NCI-H748 (cell line): ENCODE measurements around the gene ITPR1.

Source experiments
- DNase-seq: peaks from one replicate; lab custom pipeline; 2025; ENCODE audit not compliant: unreplicated experiment; lab: John Stamatoyannopoulos, UW

ITPR1 gene

DNA sequence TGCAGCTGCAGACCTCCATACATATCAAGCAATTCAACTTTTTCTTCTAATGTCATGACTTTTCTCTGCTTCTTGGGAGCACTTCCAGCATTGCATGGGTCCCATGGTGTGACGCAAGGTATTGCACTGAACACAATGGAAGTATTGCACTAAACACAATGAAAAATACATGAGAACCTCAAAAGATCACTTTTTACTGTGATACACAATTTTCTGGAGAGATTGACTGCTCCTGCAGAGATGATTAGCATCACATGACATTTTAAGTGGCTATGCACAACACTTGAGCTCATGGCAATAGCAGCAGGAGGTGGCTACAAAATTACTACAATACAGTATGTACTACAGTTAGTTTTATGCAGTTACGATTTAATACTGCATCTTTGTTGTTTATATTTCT is 372.6 kb downstream of the ITPR1 start:
- DNase-seq, result peak; percentile 87

DNA sequence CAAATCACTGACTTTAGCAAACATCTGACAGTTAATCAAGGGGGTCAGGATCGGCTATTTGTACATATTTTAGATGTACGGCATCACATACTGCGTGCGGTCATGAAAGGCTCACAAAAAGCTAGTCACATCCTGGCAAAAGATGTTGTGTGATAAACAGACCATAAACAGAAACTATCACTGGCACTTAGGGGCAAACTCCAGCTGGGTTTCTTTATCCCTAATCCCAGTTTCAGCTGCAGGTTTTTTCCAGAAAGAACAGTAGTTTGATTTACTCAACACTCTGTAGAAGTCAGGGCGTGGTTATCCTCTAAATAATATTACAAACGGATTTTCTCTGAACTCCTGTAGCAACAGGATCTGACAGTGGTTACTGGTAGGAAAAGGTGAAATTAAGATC is 373.7 kb downstream of the ITPR1 start:
- peak; percentile 89 for DNase-seq

DNA sequence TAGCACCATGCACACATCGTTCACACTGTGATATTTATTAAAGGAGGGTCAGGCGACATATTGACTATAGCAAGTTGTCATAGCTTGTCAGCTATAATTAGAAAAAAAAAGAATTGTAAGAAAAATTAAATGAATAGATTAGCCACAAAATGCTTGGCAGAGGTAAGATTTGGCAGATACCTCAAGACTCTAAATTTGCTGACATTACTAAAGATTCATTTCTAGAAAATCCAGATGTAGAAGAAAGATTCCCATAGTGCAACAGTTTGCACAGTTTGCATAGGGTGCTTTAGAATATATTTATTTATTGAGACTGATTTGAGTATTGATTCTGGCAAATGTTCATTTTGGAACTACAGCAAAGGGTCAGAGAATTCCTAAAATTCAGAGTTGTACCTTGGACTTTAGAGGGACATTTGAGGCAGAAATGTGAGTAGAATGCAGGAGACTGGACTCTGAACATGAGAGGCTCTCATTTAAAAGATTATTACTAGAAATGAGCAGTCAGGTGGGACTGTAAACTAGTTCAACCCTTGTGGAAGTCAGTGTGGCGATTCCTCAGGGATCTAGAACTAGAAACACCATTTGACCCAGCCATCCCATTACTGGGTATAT is 384.1 kb downstream of the ITPR1 start:
- no peak for DNase-seq

DNA sequence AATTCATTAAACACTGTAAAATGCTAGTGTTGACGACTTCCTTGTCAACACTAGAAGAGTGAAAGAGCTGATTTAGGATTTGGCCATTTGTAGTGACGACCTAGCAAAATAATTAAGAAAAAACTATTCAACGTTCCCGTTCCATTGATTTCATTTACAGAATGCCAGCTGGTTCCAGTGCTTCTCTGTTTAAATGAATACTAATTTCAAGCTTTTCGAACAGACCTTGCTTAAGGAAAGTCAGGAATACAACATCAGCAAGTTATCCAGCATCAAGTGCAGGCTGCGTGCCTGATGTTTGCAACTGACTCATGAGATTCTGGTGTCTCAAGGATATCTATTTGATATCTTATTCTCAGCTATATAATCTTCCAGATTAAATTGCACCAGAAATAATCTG is 387.7 kb downstream of the ITPR1 start:
- no peak for DNase-seq

DNA sequence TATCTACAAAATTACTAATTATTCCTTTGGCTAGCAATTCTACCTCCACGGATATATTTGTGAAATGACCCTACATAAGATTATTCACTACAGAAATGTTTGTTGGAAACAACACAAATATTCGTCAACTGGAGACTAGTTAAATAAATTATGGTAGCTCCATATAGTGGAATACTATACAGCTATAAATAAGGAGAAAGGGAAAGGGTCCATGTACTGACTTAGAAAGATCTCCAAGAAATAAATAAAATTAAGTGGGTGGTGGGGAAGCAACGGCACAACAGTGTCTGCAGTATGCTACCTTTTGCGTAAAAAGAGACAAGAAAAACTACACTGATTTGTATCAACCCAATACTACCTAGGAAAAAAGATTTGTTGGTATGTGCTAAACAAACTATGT is 389.4 kb downstream of the ITPR1 start:
- DNase-seq, result no peak

DNA sequence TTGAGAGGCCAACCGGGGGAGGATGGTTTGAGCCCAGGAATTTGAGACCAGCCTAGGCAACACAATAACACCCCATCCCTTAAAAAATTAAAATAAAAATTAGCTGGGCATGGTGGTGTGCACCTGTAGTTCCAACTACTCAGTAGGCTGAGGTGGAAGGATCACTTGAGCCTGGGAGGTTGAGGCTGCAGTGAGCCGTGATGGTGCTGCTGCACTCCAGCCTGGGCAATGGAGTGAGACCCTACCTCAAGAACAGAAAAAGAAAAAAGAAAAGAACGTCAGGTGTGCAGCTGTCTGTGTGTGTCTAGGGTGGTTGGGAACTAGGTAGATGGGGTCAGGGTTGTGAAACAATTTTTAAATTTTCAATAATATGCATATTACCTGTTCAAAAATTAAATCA is 389.9 kb downstream of the ITPR1 start:
- no peak for DNase-seq

DNA sequence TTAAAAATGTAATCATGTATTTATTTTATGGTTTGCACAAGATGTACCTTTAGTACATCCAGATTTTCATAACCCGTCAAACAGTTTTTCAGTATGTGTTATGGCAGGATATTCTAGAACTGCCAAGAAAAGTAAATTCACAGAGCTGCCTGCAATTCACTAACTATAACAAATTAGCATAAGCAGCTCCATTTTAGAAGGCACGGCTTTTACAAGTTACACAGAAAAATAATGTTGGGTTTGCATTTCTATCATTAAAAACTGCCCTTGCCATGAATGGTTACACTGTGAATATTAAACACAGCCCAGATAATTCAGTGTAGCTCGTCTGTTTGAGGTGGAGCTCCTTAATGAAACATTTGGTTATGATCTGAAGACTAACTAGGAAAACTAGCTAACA is 391.7 kb downstream of the ITPR1 start:
- no peak for DNase-seq

DNA sequence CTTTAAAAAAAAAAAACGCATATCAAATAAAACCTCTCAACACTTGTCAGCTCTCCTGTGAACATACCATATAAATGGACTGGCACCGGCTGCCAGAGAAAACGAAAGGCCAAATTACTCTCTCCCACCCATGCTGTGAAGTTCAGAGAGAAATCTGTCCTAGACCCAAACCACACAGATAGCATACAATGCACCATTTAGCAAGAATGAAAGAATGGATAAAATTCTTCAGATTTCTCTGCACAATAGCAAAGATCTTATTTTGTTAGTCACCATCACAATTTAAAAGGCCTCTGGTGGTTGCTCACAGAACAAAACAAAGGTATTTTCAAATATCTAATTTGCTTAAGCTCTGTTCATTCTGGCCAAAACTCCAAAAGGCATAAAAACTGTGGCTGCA is 392.2 kb downstream of the ITPR1 start:
- DNase-seq, result no peak

DNA sequence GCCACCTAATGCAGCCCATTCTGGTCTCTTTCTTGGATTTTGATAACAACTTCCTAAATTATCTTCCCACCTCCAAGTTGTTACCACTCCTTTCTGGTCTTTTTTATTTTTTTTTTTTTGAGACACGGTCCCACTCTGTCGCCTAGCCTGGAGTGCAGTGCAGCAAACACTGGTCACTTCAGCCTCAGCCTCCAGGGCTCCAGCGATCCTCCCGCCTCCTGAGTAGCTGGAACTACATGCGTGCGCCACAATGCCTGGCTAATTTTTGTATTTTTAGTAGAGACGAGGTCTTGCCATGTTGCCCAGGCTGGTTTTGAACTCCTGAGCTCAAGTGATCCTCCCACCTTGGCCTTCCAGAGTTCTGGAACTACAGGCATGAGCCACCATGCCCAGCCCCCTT is 393.3 kb downstream of the ITPR1 start:
- DNase-seq, result no peak

DNA sequence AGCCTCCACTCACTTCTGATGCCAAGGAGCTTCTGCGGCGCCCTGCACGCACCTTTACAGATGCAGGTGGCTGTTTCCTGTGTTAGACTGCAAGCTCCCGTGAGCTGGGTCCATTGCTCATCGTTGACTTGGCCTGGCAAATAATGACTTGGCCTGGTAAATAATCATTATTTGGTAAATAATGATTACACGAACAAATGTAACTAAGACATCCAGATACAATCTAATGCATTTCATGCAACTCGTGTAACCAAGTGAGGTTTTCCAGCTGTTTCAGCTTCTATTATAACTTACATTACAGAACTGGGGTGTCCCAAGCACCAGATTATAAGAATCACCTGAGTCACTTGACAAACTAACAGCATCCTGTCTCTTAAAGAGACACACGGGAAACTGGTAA is 394.0 kb downstream of the ITPR1 start:
- DNase-seq, result no peak

DNA sequence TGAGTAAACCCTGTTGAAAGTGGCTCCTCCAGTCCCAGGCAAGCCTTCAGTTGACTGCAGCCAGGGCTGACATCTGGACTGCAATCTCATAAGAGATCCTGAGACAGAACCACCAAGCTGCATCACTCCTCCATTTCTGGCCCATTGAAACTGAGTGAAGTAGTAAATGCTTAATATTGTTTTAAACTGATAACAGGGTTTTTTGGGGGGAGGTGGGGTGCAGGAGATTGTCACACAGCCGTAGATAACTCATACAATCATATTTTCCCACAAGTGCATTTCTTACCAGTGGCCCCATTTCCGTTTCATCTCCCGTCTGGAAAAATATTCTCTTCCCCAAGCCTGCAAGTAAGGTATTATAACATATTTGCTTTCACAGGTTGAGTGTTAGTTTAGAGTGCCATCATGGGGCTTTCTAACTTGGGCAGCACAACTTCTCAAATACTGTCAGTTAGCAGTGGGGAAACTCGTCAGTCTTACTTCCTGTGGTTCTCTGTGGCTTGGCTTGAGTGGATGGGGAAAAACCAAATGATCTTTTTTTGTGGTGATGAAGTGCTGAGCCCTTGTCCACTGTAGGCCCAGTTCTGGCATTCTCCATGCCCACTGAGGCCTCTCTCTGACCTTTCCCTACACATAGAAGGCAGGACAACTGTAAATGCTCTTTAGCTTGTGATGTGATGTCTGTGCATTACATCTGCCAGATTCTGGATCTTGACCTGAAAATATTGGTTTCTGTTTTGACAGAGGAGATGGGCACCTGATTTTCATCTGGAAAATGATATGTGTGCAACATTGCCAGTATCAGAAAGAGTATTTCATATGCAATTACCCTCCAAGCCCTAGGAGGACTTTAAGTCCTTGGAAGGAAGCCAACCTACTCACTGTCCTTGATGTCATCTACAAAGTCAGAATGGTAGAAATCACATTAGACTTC is 396.0 kb downstream of the ITPR1 start:
- no peak for DNase-seq

DNA sequence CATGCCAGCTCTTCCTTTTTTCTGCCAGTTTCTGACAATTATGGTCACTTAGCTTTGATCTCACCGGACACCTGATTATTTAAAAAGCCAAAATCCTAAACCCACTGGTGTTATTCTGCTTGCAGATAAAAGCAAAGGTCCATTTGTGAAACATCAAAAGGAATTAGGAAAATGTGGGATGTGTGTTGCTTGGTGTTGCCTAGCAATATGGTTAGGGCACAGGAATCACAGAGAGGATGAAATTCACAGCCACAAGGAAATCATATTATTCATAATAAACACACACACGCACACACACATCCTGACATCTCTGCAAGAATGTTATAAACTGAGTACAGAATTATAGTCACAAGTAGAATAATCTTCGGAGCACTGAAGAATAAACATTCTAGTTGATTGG is 396.7 kb downstream of the ITPR1 start:
- DNase-seq, result no peak

DNA sequence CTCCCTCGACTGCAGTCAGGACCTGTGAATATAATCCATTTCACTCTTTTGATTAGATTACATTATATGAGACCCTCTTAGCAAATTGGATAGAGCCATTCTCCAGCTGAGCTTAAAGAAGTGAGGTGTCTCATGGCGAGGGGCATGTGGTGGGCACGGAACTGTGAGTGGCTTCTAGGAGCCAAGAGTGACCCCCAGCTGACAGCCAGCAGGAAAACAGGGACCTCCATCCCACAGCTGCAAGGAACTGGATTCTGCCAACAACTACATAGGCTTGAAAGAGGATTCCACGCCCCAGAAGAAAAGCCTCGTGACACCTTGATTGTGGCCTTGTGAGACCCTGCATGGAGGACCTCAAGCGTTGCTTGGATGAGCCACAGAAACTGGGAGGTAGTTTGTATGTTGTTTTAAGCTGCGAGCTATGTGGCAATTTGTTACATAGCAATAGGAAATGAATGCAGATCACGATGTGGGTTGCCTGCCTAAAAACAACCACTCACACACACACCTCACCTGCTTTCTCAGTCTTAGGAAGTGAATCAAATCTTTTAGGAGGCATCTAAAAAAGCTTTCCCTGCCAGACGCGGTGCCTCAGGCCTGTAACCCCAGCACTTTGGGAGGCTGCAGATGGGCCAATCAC is 401.9 kb downstream of the ITPR1 start:
- DNase-seq, result no peak

DNA sequence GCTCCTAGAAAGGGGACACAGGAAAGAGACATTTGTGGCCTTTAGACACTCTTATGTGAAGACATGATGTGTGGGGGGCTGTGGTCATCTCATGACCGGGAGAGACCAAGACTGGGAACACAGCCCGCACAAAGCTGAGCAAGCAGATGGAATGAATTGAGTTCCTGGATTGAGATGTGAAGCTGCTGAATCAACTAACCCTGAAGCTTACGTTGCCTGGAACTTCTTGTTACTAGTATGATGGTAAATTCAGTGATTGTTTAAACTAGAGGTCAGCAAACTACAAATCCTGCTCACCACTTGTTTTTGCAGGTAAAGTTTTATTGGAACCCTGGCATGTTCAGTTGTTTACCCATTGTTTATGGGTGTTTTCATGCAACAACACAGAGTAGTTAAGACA is 402.7 kb downstream of the ITPR1 start:
- no peak for DNase-seq
